ENCODE measurements around the gene ZNF516. TPM values are rescaled to one million over a fixed set of nuclear protein-coding genes. Genes with fewer than 3 reads are reported as not detected.

The ZNF516 gene
- total RNA-seq, 1 donor from 2014 or later: 26.1 TPM

- no peak for DNase-seq (ENCODE audit: low spot score)
- Mint-ChIP-seq H3K4me3 (ENCODE audit: unreplicated experiment) (no peak overlapping the region), H3K27ac (ENCODE audit: unreplicated experiment) (no peak overlapping the region), H3K36me3 (ENCODE audit: low read depth) (peaks cover 5% of the 10 kb centered on the region), H3K4me1 (ENCODE audit: low read depth) (peaks cover 8% of the 10 kb centered on the region), H3K27me3 (ENCODE audit: low read depth) (no peaks in the 10 kb centered on the region), H3K9me3 (ENCODE audit: low read depth) (no peaks in the 10 kb centered on the region)
- no peak for TF ChIP-seq CTCF (IDR thresholded peaks at IDR 0.05)
Observed at GRCh38 chr18:76378526-76379215, 116.4 kb downstream of the ZNF516 start.

- no peak overlapping the region for H3K27ac Mint-ChIP-seq (ENCODE audit: unreplicated experiment)
- H3K4me1 Mint-ChIP-seq (ENCODE audit: low read depth): peaks cover 8% of the 10 kb centered on the region
- H3K36me3 Mint-ChIP-seq (ENCODE audit: low read depth): peaks cover 5% of the 10 kb centered on the region
- no peaks in the 10 kb centered on the region for H3K9me3 Mint-ChIP-seq (ENCODE audit: low read depth)
- no peak for TF ChIP-seq CTCF (IDR thresholded peaks at IDR 0.05)
- H3K4me3 Mint-ChIP-seq (ENCODE audit: unreplicated experiment): no peak overlapping the region
- H3K27me3 Mint-ChIP-seq (ENCODE audit: low read depth): no peaks in the 10 kb centered on the region
- no peak for DNase-seq (ENCODE audit: low spot score)
Observed at GRCh38 chr18:76377359-76377756, 117.7 kb downstream of the ZNF516 start.

- Mint-ChIP-seq H3K36me3 (ENCODE audit: low read depth) (peaks cover 5% of the 10 kb centered on the region), H3K4me3 (ENCODE audit: unreplicated experiment) (no peak overlapping the region), H3K27me3 (ENCODE audit: low read depth) (no peaks in the 10 kb centered on the region), H3K9me3 (ENCODE audit: low read depth) (no peaks in the 10 kb centered on the region), H3K27ac (ENCODE audit: unreplicated experiment) (no peak overlapping the region), H3K4me1 (ENCODE audit: low read depth) (peaks cover 8% of the 10 kb centered on the region)
- no peak for TF ChIP-seq CTCF (IDR thresholded peaks at IDR 0.05)
- no peak for DNase-seq (ENCODE audit: low spot score)
Observed at GRCh38 chr18:76376668-76377358, 118.2 kb downstream of the ZNF516 start.

- H3K9me3 Mint-ChIP-seq (ENCODE audit: low read depth): no peaks in the 10 kb centered on the region
- H3K36me3 Mint-ChIP-seq (ENCODE audit: low read depth): peaks cover 6% of the 10 kb centered on the region
- peaks cover 8% of the 10 kb centered on the region for H3K4me1 Mint-ChIP-seq (ENCODE audit: low read depth)
- no peak overlapping the region for H3K27ac Mint-ChIP-seq (ENCODE audit: unreplicated experiment)
- H3K27me3 Mint-ChIP-seq (ENCODE audit: low read depth): no peaks in the 10 kb centered on the region
- no peak overlapping the region for H3K4me3 Mint-ChIP-seq (ENCODE audit: unreplicated experiment)
- no peak for DNase-seq (ENCODE audit: low spot score)
- TF ChIP-seq CTCF (IDR thresholded peaks at IDR 0.05): no peak
Observed at GRCh38 chr18:76376225-76376624, 118.8 kb downstream of the ZNF516 start.

- Mint-ChIP-seq H3K36me3 (ENCODE audit: low read depth) (peaks cover 9% of the 10 kb centered on the region), H3K4me1 (ENCODE audit: low read depth) (peaks cover 8% of the 10 kb centered on the region), H3K9me3 (ENCODE audit: low read depth) (no peaks in the 10 kb centered on the region), H3K27me3 (ENCODE audit: low read depth) (no peaks in the 10 kb centered on the region), H3K27ac (ENCODE audit: unreplicated experiment) (no peak overlapping the region), H3K4me3 (ENCODE audit: unreplicated experiment) (no peak overlapping the region)
- DNase-seq (ENCODE audit: low spot score): no peak
- no peak for TF ChIP-seq CTCF (IDR thresholded peaks at IDR 0.05)
Observed at GRCh38 chr18:76374330-76375281, 120.4 kb downstream of the ZNF516 start.

All from chondrocyte (in vitro differentiated cells).